ENCODE data around the gene LEUTX. TPM values are rescaled to one million over a fixed set of nuclear protein-coding genes. Genes with fewer than 3 reads are reported as not detected.
A peak's percentile ranks its signal among the peaks of the same experiment; 100 is the strongest.

LEUTX gene
- total RNA-seq, 1 experiment from 2014 or later, result not detected

DNA sequence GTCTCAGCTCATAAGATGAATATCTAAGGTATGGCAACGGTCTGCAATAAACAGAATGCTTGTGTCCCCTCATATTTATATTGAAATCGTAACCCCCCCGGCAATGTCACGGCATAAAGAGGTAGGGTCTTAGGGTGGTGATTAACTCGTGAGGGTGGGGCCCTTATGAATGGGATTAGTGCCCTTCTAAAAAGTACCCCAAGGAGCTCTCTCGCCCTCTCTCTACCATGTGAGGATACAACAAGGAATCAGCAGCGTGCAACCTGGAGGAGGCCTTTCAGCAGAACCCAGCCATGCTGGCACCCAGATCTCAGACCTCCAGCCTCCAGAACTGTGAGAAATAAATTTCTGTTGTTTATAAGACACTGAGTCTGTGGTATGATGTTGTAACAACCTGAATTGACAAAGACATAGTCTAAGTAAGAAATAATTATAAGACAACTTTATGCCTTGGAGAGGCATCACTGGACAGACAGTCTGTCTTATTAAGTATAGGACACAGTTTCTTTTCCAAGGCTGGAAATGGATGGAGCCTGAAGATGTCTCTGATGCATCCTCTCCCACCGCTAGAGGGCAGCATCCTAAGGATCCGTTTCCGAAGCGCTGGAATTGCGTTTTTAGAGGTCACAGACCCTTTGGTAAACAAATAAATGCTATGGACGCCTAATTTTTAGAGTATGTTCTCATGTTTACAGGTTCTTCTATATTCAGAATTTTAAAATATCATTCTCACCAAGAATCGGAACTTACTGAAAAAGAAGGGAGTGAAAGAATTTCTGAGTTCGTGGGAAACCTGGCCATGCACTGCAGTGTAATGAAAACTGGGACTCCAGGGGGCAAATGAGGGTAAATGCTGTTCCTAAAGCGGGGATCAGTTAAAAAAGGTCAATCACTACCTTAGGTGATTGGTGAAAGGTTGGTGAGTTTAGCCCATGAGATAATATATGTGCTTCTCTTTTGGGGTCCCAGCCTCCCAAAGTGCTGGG, 13.3 kb upstream of the LEUTX start:
- no peaks in the 10 kb centered on the region for H3K9me3 ChIP-seq (ENCODE audit: low read depth, low read length, poor library complexity, severe bottlenecking)
- POLR2A ChIA-PET (ENCODE audit: low non-redundant PET), result no interaction called here
- TF ChIP-seq CTCF (conservative IDR thresholded peaks at IDR 0.05; ENCODE audit: low read depth, low read length) (peak; percentile 89), EZH2 (IDR thresholded peaks at IDR 0.05; ENCODE audit: borderline replicate concordance, low read depth, low read length, poor library complexity, severe bottlenecking) (no peak)
- H3K4me3 ChIP-seq (ENCODE audit: low read depth, low read length, poor library complexity, severe bottlenecking), result no peak overlapping the region
- H3K36me3 ChIP-seq (ENCODE audit: insufficient read depth, low read length, poor library complexity, severe bottlenecking), result no peaks in the 10 kb centered on the region
- DNase-seq (ENCODE audit: low spot score), result peak; percentile 68
- H3K27ac ChIP-seq (ENCODE audit: low read depth, low read length, poor library complexity, severe bottlenecking), result no peak overlapping the region
- intact Hi-C loops (cut with micrococcal nuclease; ENCODE audit: unreplicated experiment), result loop anchor here (2.0 kb wide), 1 partner anchor 79 kb away; no protein-coding TSS in a partner anchor
- no peaks in the 10 kb centered on the region for H3K4me1 ChIP-seq (ENCODE audit: insufficient read depth, low read length, poor library complexity, severe bottlenecking)
- no TSS peak for BruUV-seq (replicated peaks)
- peaks cover 14% of the 10 kb centered on the region for H3K27me3 ChIP-seq (replicated peaks; ENCODE audit: insufficient read depth, low read depth, low read length, poor library complexity)
- CTCF ChIA-PET, result no interaction called here

DNA sequence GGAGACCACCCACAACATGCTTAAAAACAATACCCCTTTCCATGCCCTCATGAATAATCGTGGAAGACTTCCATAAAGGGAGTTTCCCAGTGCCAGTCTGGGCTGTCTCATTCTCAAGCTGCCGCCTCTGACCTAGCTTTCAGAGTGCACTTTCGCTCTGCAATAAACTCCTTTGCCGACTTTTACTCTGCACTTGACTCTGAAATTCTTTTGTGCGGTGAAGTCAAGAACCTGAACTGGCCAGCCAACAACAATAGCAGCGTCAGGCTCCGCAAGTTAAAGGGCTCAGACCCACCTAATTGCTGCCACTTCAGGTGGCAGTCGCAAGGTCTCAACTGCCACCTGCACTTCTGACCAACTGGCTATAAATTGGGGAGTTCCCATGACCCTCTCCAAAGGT, 10.3 kb upstream of the LEUTX start:
- Histone ChIP-seq H3K36me3 (ENCODE audit: insufficient read depth, low read length, poor library complexity, severe bottlenecking) (no peaks in the 10 kb centered on the region), H3K9me3 (ENCODE audit: low read depth, low read length, poor library complexity, severe bottlenecking) (no peaks in the 10 kb centered on the region), H3K27ac (ENCODE audit: low read depth, low read length, poor library complexity, severe bottlenecking) (no peak overlapping the region), H3K27me3 (replicated peaks; ENCODE audit: insufficient read depth, low read depth, low read length, poor library complexity) (peaks cover 19% of the 10 kb centered on the region), H3K4me1 (ENCODE audit: insufficient read depth, low read length, poor library complexity, severe bottlenecking) (no peaks in the 10 kb centered on the region), H3K4me3 (ENCODE audit: low read depth, low read length, poor library complexity, severe bottlenecking) (no peak overlapping the region)
- DNase-seq (ENCODE audit: low spot score), result no peak
- intact Hi-C loops (cut with micrococcal nuclease; ENCODE audit: unreplicated experiment), result no loop called here
- BruUV-seq (replicated peaks), result no TSS peak
- TF ChIP-seq CTCF (conservative IDR thresholded peaks at IDR 0.05; ENCODE audit: low read depth, low read length) (no peak), EZH2 (IDR thresholded peaks at IDR 0.05; ENCODE audit: borderline replicate concordance, low read depth, low read length, poor library complexity, severe bottlenecking) (no peak)
- CTCF ChIA-PET, result interaction anchor here (0.5 kb wide), 1 partner anchor 287 kb away, joined by 10 read pairs; no protein-coding TSS in a partner anchor
- POLR2A ChIA-PET (ENCODE audit: low non-redundant PET), result no interaction called here

GRCh38 chr19:39768786-39769185, 9.9 kb upstream of the LEUTX start:
- Histone ChIP-seq H3K36me3 (ENCODE audit: insufficient read depth, low read length, poor library complexity, severe bottlenecking) (no peaks in the 10 kb centered on the region), H3K27me3 (replicated peaks; ENCODE audit: insufficient read depth, low read depth, low read length, poor library complexity) (peaks cover 18% of the 10 kb centered on the region), H3K27ac (ENCODE audit: low read depth, low read length, poor library complexity, severe bottlenecking) (no peak overlapping the region), H3K4me3 (ENCODE audit: low read depth, low read length, poor library complexity, severe bottlenecking) (no peak overlapping the region), H3K4me1 (ENCODE audit: insufficient read depth, low read length, poor library complexity, severe bottlenecking) (no peaks in the 10 kb centered on the region), H3K9me3 (ENCODE audit: low read depth, low read length, poor library complexity, severe bottlenecking) (no peaks in the 10 kb centered on the region)
- ChIA-PET POLR2A (ENCODE audit: low non-redundant PET) (no interaction called here), CTCF (no interaction called here)
- DNase-seq (ENCODE audit: low spot score), result no peak
- no TSS peak for BruUV-seq (replicated peaks)
- TF ChIP-seq CTCF (conservative IDR thresholded peaks at IDR 0.05; ENCODE audit: low read depth, low read length) (no peak), EZH2 (IDR thresholded peaks at IDR 0.05; ENCODE audit: borderline replicate concordance, low read depth, low read length, poor library complexity, severe bottlenecking) (no peak)
- intact Hi-C loops (cut with micrococcal nuclease; ENCODE audit: unreplicated experiment), result no loop called here

All from A673 (cell line).